Kidney tubule cell (primary cell): Measurements from ENCODE around the gene VWC2L.

Experiments used
- DNase-seq: peaks from one replicate; pipeline ENCODE4 v3.0.0-alpha.2; 2018; ENCODE audit warnings: low spot score

VWC2L gene

GRCh38 chr2:214469728-214470127 is 58.9 kb downstream of the VWC2L start:
- DNase-seq = no peak

DNA sequence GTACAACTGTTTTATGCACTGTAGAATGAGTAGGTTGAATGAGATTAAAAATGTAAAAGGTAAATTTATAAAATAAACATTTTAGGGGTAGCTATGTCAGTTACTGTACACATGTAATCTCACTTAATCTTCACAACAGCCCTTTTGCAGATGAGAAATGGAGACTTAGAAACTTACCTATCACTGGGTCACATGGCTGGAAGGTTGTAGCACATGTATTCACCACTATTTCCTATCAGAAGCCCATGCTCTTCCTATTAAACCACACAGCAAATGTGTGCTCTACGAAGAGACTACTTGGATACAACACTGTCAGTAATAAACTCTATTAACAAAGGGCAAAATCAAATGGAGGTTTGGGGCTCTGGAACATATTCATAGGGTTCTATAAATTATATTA is 60.5 kb downstream of the VWC2L start:
- DNase-seq = no peak

DNA sequence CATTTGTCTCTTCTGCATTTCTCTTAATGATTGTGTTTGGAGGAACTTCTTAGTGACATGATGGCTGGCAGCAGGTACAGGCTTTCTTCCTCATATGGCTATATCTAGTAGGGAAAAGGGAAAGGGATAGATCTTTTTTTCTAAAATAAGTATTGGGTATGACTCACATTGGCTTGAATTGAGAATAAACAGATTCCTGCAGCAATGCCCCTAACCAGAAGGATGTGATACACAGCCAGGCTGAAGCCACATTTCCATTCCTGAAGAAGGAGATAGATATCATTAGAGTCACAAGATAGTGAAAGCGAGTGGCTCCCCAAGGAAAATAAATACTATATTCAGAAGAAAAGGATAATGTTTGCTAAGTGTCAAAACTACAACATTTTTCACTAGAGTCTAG is 61.1 kb downstream of the VWC2L start:
- no peak for DNase-seq

DNA sequence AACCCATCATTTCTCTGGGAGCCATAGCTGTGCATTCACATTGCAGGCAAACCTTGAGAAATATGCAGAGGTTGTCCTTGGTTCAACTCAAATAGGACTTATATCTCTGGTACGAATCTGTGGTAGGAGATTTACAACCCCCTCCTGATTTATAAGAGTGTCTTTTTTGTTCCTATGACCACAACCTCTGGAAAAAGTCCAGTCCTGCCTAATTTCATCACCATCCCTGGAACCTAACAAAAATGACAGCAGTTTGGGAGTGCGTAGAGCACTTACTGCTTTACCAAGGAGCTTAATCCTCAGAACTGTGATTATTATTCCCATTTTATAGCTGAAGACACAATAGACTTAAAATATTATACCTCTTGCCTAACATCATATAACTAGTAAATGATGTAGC is 66.5 kb downstream of the VWC2L start:
- no peak for DNase-seq

GRCh38 chr2:214481204-214481603 is 70.3 kb downstream of the VWC2L start:
- DNase-seq = no peak

DNA sequence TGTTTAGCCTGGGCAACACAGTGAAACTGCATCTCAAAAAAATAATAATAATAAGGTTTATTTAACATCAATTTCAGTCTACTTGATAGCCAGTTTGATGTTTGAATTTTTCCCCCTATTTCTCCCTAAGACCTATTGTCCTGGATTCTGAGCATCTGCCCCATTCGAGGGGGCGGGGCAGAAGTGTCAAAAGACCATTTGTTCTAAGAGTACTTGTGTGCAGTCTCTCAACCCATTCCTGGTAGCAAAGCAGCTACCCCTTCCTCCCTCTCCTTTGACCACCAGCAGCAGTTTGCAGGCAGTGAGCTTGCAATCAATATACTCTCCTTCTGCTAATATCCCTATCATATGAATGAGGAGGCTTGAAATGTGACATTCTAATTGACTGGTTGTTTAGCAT is 71.9 kb downstream of the VWC2L start:
- no peak for DNase-seq

DNA sequence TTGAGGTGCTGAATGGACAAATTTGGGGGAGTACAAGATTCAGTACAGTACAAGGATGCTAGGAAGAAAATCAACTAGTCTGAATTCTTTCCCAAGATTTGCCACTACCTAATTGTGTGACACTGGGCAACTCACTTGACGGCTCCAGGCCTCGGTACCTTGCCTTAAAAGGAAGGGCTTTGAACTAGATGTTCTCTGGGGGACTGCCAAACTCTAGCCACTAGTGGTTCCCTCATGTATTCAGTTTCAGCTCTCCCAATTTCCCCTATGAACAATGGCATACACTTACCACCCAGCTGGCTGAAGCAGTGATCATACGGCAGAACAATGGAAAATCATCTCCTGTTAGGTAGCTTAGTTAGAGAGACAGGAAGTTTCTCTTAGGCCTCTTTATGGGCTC is 73.4 kb downstream of the VWC2L start:
- DNase-seq = no peak

- no peak for DNase-seq
Measured at GRCh38 chr2:214484701-214485100, 73.8 kb downstream of the VWC2L start.

DNA sequence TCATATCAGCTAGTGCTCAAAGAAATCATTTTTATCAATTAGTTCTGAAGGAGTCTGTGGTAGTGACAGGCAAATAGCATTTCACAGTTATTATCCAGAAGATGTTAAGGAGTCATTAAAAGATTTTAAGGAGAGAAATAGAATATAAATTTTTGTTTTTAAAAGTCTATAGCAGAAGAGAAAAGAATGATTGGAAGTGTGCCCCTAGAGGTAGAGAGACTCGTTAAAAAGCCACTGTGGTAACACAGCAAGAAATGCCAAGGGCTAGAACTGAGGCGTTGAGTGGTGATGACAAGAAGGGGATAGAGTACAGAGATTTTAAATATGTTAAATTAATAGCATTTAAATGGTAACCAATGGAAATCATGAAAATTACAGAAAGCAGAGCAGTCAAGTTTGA is 78.3 kb downstream of the VWC2L start:
- no peak for DNase-seq

DNA sequence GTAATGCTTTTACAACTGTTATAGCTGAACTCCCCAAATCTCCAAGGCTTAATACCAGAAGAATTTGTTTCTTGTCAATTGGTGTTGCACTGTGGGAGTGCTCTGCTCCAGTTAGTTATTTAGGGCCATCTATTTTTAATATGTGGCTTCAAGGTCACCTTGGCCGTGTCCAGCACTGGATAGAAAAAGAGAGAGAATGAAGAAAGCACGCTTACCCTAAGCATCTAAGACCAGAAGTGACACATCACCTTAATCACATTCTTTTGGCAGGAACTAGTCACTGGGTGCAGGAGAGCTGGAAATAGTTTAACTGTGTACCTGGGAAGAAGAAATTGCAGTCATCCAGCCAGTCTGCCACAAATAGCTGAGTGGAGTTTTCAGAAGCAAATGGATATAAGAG is 78.8 kb downstream of the VWC2L start:
- peak; percentile 39 for DNase-seq

DNA sequence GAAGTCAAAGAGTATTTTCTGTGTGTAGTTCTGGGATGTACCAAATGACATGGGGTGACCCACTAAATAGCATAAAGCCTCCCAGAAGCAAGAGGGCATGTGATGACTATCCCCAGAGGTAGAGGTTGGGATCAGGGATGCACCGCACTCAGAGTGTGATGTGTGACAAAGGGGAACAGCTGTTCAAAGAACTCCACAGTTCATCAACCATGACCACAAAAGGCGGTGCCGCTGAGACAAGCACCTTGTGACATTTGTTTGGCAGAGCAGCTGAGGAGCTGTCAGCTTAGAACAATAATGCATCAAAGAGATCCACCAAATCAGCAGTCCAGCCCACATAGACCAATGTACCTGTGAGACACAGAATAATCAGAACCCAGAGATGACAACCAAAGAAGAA is 81.3 kb downstream of the VWC2L start:
- DNase-seq = peak; percentile 46

DNA sequence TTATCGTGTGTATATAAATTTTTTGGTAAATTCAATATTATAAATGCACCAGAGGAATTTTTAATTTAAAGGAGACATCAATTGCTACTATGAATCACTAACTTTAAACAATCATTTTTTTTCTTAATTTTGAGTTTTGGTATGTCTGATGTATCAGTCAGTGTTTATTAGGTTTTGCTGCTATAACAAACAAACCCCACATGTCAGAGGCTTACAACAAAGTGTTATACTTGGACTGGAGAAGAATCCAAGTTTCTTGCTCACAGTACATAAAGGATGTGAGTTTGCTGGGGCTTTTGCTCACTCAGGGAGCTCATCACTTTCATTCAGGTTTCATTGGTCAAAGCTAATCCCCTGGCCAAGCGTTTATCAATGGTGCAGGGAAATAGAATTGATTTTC is 81.8 kb downstream of the VWC2L start:
- DNase-seq = no peak

DNA sequence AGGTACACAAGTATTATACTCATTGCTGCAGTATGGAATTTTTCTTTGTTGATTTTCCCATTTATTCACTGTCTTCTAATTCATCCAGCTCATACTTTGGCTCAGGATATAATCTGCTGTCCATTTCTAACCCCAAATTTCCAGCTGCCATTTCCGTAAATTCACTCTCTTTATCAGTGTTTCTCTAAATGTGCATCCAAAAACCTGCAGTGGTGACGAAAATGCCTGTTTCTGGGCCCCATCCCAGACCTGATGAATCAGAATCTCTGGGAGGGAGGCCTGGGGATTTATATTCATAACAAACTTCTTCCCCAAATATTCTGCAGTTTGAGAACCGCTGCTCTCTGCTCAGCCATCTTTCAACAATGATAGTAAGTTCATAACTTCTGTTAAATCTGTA is 86.6 kb downstream of the VWC2L start:
- no peak for DNase-seq

DNA sequence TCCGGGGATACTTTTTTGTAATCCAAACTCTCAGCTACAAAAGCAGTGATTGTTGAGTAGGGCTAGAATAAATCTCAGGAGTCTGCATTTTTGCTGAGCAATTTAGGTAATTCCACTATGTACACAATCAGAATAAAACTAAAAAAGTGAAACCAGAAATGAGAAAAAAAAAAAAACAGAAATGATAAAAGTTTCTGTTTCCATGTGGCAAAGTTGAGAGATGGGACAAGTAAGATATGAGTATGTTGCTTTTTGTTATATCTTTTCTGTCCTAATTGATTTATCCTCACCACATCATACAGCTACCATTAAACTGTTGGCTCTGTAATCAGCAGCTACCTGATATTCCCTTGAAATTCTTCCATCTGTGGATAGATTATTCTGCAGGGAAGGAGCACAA is 92.7 kb downstream of the VWC2L start:
- DNase-seq = no peak

GRCh38 chr2:214504599-214505376 is 93.9 kb downstream of the VWC2L start:
- no peak for DNase-seq

DNA sequence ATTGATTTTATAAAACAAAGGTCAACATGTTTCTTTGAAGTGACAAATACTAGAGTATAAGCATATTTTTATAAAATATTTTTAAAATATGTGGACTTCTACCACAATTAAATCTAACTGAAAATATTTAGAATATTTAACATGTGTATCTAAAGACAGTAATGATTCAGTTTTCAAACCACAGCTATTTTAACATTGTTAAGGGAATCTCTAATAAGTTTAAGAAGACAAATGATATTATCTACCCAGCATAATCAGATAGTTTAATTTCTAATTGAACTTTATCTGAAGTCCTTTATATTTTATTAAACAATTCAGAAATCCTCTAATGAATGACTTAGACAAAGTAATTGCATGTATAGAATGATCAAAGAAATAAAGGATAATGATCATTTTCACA is 96.2 kb downstream of the VWC2L start:
- no peak for DNase-seq

DNA sequence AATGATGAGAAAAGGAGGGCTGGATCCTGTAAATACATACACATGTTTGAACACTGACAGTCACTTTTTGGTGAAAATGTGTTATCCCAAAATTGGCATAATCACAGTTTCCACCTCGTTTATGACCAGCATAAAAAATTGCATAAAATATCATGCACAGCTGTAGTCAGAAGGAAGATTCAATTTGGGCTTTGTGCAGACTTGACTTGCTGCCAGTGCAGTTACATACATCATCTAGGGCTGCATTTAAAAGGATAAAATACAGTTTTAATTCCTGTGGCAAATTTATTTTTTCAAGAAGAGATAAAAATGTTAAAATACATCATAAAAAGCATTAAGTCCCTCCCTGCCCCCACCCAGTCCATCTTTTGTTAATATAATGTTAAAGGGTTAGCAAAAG is 103.8 kb downstream of the VWC2L start:
- no peak for DNase-seq

GRCh38 chr2:214515111-214515510 is 104.3 kb downstream of the VWC2L start:
- no peak for DNase-seq

DNA sequence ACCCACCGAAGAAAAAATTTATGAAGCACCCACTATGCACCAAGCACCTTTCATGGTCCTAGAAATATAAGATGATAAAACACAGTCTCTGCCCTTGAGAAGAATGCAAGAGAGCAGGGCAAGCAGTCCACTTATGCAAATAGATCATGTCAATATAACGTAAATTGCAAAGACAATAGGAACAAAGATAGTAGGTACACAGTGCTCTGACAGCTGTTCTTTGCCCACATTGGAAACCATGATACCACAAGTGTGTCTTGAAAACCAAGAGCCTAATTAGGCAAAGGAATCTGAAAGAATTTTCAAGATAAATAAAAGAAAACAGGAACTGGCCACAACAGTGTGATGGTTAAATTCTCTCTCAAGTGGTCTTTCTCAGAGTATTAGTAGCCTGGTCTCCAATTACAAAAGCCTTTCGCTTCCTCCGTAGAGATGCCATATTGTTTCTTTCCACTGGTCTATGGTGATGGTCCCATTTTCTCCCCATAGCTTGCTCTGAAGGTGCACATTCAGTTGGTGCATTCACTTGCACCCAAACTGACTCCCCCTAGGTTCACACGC is 108.5 kb downstream of the VWC2L start:
- DNase-seq = no peak

DNA sequence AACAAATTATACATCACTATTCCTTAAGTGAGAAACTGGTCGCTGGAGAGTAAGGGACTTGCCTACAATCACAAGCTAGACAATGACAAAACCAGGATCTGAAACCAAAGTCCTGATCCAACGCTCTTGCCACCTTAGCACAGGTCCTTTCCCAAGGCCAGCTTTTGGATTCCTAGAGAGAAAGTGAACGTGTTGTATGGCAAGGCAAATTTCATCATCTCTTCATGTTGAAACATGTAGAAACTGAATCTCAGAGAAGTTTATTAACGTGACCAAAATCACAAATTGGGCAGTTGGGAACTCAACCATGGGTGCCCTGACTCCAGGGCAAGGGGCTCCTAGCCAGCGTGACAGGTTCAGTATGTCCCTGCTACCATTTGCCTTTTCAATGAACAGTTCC is 118.2 kb downstream of the VWC2L start:
- DNase-seq = no peak

DNA sequence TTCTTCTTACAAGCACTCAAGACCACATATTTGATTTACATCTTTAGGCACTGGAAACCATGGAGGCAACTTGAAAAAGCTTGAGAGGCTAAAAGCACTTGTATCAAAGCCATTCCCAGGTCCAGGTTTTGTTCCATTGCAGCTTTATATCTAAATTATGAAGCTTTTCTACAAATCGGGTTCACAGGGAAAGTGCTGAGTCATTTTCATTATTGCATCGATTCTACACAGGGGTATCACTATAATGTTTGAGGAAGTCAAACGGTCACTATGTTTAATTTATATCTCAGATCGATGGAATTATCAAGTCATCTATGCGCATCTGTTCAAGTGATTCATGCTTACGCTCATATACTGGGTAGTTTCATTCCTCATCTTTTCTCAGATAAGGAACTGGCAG is 118.7 kb downstream of the VWC2L start:
- no peak for DNase-seq

DNA sequence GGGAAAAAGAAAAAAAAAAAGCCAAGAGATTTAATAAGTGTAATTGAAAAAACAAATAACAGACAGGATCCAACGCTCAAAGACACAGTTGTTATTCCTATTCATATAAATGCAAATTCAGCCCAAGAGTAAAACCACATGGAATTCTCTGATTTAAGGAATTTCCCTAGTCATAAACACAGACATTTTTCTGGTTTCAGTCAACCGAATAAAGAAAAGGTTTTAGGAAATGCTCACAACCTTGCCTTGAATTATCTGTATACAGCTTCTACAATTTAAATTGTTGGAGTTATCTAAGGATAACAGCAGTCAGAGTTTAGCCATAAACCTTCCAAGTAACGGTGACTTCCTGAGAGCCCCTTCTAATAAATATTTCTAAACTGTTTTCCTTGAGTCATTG is 122.7 kb downstream of the VWC2L start:
- DNase-seq = no peak

DNA sequence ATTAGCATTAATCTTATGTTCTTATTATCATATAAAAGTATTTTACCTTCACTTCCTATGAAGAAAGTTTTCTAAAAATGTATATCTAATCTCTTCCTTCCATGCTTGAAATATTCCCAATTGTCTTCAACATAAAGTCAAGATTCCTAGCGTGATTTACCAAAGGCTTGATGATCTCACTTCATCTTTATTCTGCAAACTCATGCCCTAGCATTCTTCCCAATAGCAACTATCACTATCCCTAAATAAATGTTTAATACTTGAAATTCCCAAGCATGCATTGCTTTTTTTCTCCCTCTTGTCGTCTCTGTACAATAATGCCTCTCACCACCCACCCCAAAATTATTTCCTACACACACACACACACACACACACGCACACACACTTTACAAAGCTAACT is 125.8 kb downstream of the VWC2L start:
- DNase-seq = no peak

- DNase-seq = no peak
Measured at GRCh38 chr2:214537929-214538328, 127.1 kb downstream of the VWC2L start.
